Nephron progenitor cell (in vitro differentiated cells): ENCODE results near the gene PRKAG2.

Experiments
- DNase-seq: peaks from one replicate; pipeline ENCODE4 v3.0.0; 2021
- H3K27ac Mint-ChIP-seq: 2 replicates; pipeline ENCODE4 v1.8.0; 2021; ENCODE audit warnings: mild to moderate bottlenecking, moderate library complexity, mixed read lengths
- H3K27me3 Mint-ChIP-seq: 2 replicates; pipeline ENCODE4 v1.8.0; 2021; ENCODE audit warnings: mild to moderate bottlenecking, low read depth, mixed read lengths; ENCODE audit not compliant: poor library complexity
- H3K36me3 Mint-ChIP-seq: 2 replicates; pipeline ENCODE4 v1.8.0; 2021; ENCODE audit warnings: low read depth, mixed read lengths
- H3K4me1 Mint-ChIP-seq: 2 replicates; pipeline ENCODE4 v1.8.0; 2021; ENCODE audit warnings: mixed read lengths
- H3K4me3 Mint-ChIP-seq: 2 replicates; pipeline ENCODE4 v1.8.0; 2021; ENCODE audit warnings: mild to moderate bottlenecking, moderate library complexity, mixed read lengths
- H3K9me3 Mint-ChIP-seq: 2 replicates; pipeline ENCODE4 v1.8.0; 2021; ENCODE audit warnings: mild to moderate bottlenecking, moderate library complexity, mixed read lengths
- CTCF ChIP-seq: fragments of 200-600 bp; sonication (generic); IDR thresholded peaks from 2 replicates; pipeline ENCODE4 v1.5.0; 2021; ENCODE audit warnings: antibody characterized with exemption

Gene PRKAG2

GRCh38 chr7:151849008-151849878, 27.7 kb downstream of the PRKAG2 start:
- Mint-ChIP-seq H3K27ac (no peak overlapping the region), H3K9me3 (no peaks in the 10 kb centered on the region)

GRCh38 chr7:151847681-151848081, 29.2 kb downstream of the PRKAG2 start:
- peaks cover 10% of the 10 kb centered on the region for H3K4me1 Mint-ChIP-seq
- no peaks in the 10 kb centered on the region for H3K36me3 Mint-ChIP-seq
- H3K27me3 Mint-ChIP-seq: peaks cover 42% of the 10 kb centered on the region
- no peak for TF ChIP-seq CTCF
- no peak overlapping the region for H3K4me3 Mint-ChIP-seq
- no peak overlapping the region for H3K27ac Mint-ChIP-seq
- no peaks in the 10 kb centered on the region for H3K9me3 Mint-ChIP-seq
- DNase-seq: no peak

More at GRCh38 chr7:151849008-151849878, 27.7 kb downstream of the PRKAG2 start:
- peaks cover 32% of the 10 kb centered on the region for H3K27me3 Mint-ChIP-seq
- DNase-seq: no peak
- H3K36me3 Mint-ChIP-seq: no peaks in the 10 kb centered on the region
- H3K4me3 Mint-ChIP-seq: no peak overlapping the region
- TF ChIP-seq CTCF: no peak
- peaks cover 19% of the 10 kb centered on the region for H3K4me1 Mint-ChIP-seq

- no peak for TF ChIP-seq CTCF
- H3K9me3 Mint-ChIP-seq: no peaks in the 10 kb centered on the region
- no peaks in the 10 kb centered on the region for H3K36me3 Mint-ChIP-seq
- no peak overlapping the region for H3K4me3 Mint-ChIP-seq
- peaks cover 10% of the 10 kb centered on the region for H3K4me1 Mint-ChIP-seq
- H3K27ac Mint-ChIP-seq: no peak overlapping the region
- peaks cover 41% of the 10 kb centered on the region for H3K27me3 Mint-ChIP-seq
- no peak for DNase-seq
Measured at GRCh38 chr7:151847136-151847535, 29.8 kb downstream of the PRKAG2 start.

- DNase-seq: no peak
- Mint-ChIP-seq H3K4me1 (peaks cover under 1% of the 10 kb centered on the region), H3K27me3 (peaks cover 38% of the 10 kb centered on the region), H3K9me3 (no peaks in the 10 kb centered on the region), H3K4me3 (no peak overlapping the region), H3K36me3 (no peaks in the 10 kb centered on the region), H3K27ac (no peak overlapping the region)
- no peak for TF ChIP-seq CTCF
Measured at GRCh38 chr7:151845412-151846205, 31.3 kb downstream of the PRKAG2 start.

GRCh38 chr7:151844825-151845200, 32.1 kb downstream of the PRKAG2 start:
- no peak overlapping the region for H3K4me3 Mint-ChIP-seq
- H3K36me3 Mint-ChIP-seq: no peaks in the 10 kb centered on the region
- no peak overlapping the region for H3K27ac Mint-ChIP-seq
- H3K27me3 Mint-ChIP-seq: peaks cover 40% of the 10 kb centered on the region
- H3K9me3 Mint-ChIP-seq: no peaks in the 10 kb centered on the region
- DNase-seq: no peak
- no peaks in the 10 kb centered on the region for H3K4me1 Mint-ChIP-seq
- TF ChIP-seq CTCF: no peak
